Measurements from ENCODE around the gene TRRAP. TPM values are rescaled to one million over a fixed set of nuclear protein-coding genes. Genes with fewer than 3 reads are reported as not detected.

Gene TRRAP
- total and polyA plus RNA-seq, 2 of the 4 experiments (the other 2 are of a cell fraction), result 12.5 to 18.1 TPM

DNA sequence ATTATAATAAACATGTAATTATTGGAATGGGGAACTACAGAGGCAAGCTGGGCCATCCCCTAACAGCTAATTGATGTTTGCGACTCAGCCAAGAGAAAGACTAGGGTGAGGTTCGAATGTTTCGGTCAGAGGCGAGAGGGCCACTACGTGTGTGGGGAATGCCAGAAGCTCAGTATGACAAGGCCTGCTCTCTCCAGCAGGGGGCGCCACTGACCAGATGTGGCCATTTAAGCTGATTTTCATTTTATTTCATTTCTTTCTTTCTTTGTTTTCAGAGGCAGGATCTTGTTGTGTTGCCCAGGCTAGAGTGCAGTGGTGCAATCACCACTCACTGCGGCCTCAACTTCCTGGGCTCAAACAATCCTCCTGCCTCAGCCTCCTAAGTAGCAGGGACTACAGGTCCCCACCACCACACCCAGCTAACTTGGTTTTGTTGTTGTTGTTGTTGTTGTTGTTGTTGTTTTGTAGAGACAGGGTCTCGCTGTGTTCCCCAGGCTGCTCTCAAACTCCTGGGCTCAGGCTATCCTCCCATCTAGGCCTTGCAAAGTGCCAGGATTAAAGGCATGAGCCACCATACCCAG lies 46.6 kb upstream of the TRRAP start:
- H3K36me3 ChIP-seq (ENCODE audit: control insufficient read depth, insufficient read depth, low read length), result no peaks in the 10 kb centered on the region
- H3K4me1 ChIP-seq (ENCODE audit: control insufficient read depth, insufficient read depth, low read length), result no peaks in the 10 kb centered on the region
- H2AFZ ChIP-seq (replicated peaks; ENCODE audit: low read length, poor library complexity), result no peak overlapping the region
- no peak overlapping the region for H4K91ac ChIP-seq (ENCODE audit: insufficient read depth, low read depth, low read length)
- H3K14ac ChIP-seq (replicated peaks; ENCODE audit: low read depth, low read length), result no peak overlapping the region
- no CpG with 5 or more reads among the region's 8 CpGs for WGBS, 2 experiments (ENCODE audit: extremely low coverage in 2 of 2, insufficient read length in 1 of 2)
- ATAC-seq (ENCODE audit: low read depth) (no peak), DNase-seq (peak; percentile 27)
- H3K27ac ChIP-seq (ENCODE audit: insufficient read depth, low read length), result no peak overlapping the region
- intact Hi-C loops (cut with micrococcal nuclease), result loop anchor here (1.0 kb wide), 1 partner anchor 41 kb away; no protein-coding TSS in a partner anchor
- H3K4me3 ChIP-seq (ENCODE audit: insufficient read depth, low read depth, low read length), result no peak overlapping the region
- no peaks in the 10 kb centered on the region for H3K9me1 ChIP-seq (ENCODE audit: insufficient read depth, low read length)
- H2AK9ac ChIP-seq (replicated peaks; ENCODE audit: low read depth, low read length, poor library complexity), result no peak overlapping the region
- TF ChIP-seq RCOR1 (IDR thresholded peaks at IDR 0.05; ENCODE audit: insufficient replicate concordance, low read length) (no peak), RAD21 (IDR thresholded peaks at IDR 0.05; ENCODE audit: low read length) (peak; percentile 52), SMC3 (IDR thresholded peaks at IDR 0.05; ENCODE audit: low read depth, low read length) (peak; percentile 48; the same call in 1 of the 2 replicates), MAFK (IDR thresholded peaks at IDR 0.05; ENCODE audit: low read depth, low read length) (no peak)
- TF ChIP-seq, protein P1, sequence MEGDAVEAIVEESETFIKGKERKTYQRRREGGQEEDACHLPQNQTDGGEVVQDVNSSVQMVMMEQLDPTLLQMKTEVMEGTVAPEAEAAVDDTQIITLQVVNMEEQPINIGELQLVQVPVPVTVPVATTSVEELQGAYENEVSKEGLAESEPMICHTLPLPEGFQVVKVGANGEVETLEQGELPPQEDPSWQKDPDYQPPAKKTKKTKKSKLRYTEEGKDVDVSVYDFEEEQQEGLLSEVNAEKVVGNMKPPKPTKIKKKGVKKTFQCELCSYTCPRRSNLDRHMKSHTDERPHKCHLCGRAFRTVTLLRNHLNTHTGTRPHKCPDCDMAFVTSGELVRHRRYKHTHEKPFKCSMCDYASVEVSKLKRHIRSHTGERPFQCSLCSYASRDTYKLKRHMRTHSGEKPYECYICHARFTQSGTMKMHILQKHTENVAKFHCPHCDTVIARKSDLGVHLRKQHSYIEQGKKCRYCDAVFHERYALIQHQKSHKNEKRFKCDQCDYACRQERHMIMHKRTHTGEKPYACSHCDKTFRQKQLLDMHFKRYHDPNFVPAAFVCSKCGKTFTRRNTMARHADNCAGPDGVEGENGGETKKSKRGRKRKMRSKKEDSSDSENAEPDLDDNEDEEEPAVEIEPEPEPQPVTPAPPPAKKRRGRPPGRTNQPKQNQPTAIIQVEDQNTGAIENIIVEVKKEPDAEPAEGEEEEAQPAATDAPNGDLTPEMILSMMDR (conservative IDR thresholded peaks at IDR 0.05; ENCODE audit: low read depth, low read length), result peak; percentile 59
- dilution Hi-C loops (cut with HindIII; ENCODE audit: low sequenced_read_pairs, unreplicated experiment), result no loop called here
- no peak overlapping the region for H2BK5ac ChIP-seq (ENCODE audit: low read depth, low read length, poor library complexity, severe bottlenecking)
- no peaks in the 10 kb centered on the region for H3K79me1 ChIP-seq (ENCODE audit: low read depth in 1 of 2, low read length in 2 of 2)
- H4K20me1 ChIP-seq (ENCODE audit: insufficient read depth, low read length), result no peaks in the 10 kb centered on the region
- no peak overlapping the region for H2BK20ac ChIP-seq (ENCODE audit: low read depth, low read length)
- no TSS peak for BruUV-seq (replicated peaks)
- H2BK15ac ChIP-seq (ENCODE audit: low read depth, low read length), result no peak overlapping the region
- H4K8ac ChIP-seq (ENCODE audit: low read depth in 2 of 2, low read length in 2 of 2), result no peak overlapping the region
- no peak overlapping the region for H4K5ac ChIP-seq (ENCODE audit: low read depth, low read length)
- ChIA-PET POLR2A (ENCODE audit: unreplicated experiment) (interaction anchor here (0.6 kb wide), 1 partner anchor 12 kb away, joined by 5 read pairs; no protein-coding TSS in a partner anchor), CTCF (interaction anchor here (0.6 to 5.0 kb wide), 6 partner anchors 10 to 41 kb away, joined by 3 to 25 read pairs (median 4); no protein-coding TSS in a partner anchor)
- H3K18ac ChIP-seq (ENCODE audit: low read depth, low read length), result no peak overlapping the region
- H2BK120ac ChIP-seq (ENCODE audit: low read depth, low read length), result no peak overlapping the region
- no peak overlapping the region for H2AK5ac ChIP-seq (ENCODE audit: low read depth, low read length)
- no peak overlapping the region for H3K56ac ChIP-seq (ENCODE audit: extremely low read depth, insufficient read depth, low read length)
- H3K4me2 ChIP-seq (ENCODE audit: low read depth, low read length), result no peak overlapping the region
- H3K4ac ChIP-seq (ENCODE audit: low read depth, low read length), result no peak overlapping the region
- H3K9ac ChIP-seq (ENCODE audit: low read depth, low read length), result no peak overlapping the region
- no peak overlapping the region for H3K23ac ChIP-seq (ENCODE audit: low read depth, low read length)
- H3K27me3 ChIP-seq (ENCODE audit: control insufficient read depth, insufficient read depth, low read length), result peaks cover 10% of the 10 kb centered on the region
- no peaks in the 10 kb centered on the region for H3K9me3 ChIP-seq (ENCODE audit: control insufficient read depth, insufficient read depth, low read length)
- in situ Hi-C loops (cut with MboI; ENCODE audit: low sequenced_read_pairs), result no loop called here
